H9 (cell line): ENCODE measurements around the gene SGMS2. TPM values are rescaled to one million over a fixed set of nuclear protein-coding genes. Genes with fewer than 3 reads are reported as not detected.

Source experiments
- DNase-seq: peaks from one replicate; pipeline ENCODE4 v3.0.0-alpha.2; 2017
- H2AFZ ChIP-seq: one replicate; pipeline ENCODE4 v1.6.1; 2013; ENCODE audit warnings: mild to moderate bottlenecking, low read length, control low read depth, moderate library complexity
- H2AK5ac ChIP-seq: 2 replicates; pipeline ENCODE4 v1.6.1; 2013; ENCODE audit warnings: low read length, control low read depth, mixed read lengths; ENCODE audit not compliant: insufficient read length
- H2BK120ac ChIP-seq: one replicate; pipeline ENCODE4 v1.6.1; 2013; ENCODE audit warnings: low read depth, mild to moderate bottlenecking, low read length, control low read depth, inconsistent platforms; ENCODE audit not compliant: poor library complexity, severe bottlenecking
- H2BK12ac ChIP-seq: 2 replicates; pipeline ENCODE4 v1.6.1; 2013; ENCODE audit warnings: low read length, control low read depth, mixed read lengths, low read depth; ENCODE audit not compliant: insufficient read length
- H2BK15ac ChIP-seq: 2 replicates; pipeline ENCODE4 v1.6.1; 2013; ENCODE audit warnings: low read depth, low read length, control low read depth
- H2BK20ac ChIP-seq: one replicate; pipeline ENCODE4 v1.6.1; 2013; ENCODE audit warnings: low read depth, mild to moderate bottlenecking, low read length, control low read depth, inconsistent platforms; ENCODE audit not compliant: poor library complexity, severe bottlenecking
- H2BK5ac ChIP-seq: 2 replicates; pipeline ENCODE4 v1.6.1; 2013; ENCODE audit warnings: low read length, control low read depth, mixed read lengths; ENCODE audit not compliant: insufficient read length
- H3K14ac ChIP-seq: 2 replicates; pipeline ENCODE4 v1.6.1; 2013; ENCODE audit warnings: low read length, control low read depth; ENCODE audit not compliant: insufficient read depth
- H3K18ac ChIP-seq: 2 replicates; pipeline ENCODE4 v1.6.1; 2013; ENCODE audit warnings: low read depth, mild to moderate bottlenecking, mixed read lengths, low read length, control low read depth; ENCODE audit not compliant: insufficient read length
- H3K23ac ChIP-seq: 2 replicates; pipeline ENCODE4 v1.6.1; 2013; ENCODE audit warnings: low read length, control low read depth, mixed read lengths, low read depth; ENCODE audit not compliant: insufficient read length
- H3K23me2 ChIP-seq: 2 replicates; pipeline ENCODE4 v1.6.1; 2013; ENCODE audit warnings: low read depth, mild to moderate bottlenecking, mixed read lengths, low read length, control low read depth; ENCODE audit not compliant: insufficient read length, poor library complexity, severe bottlenecking
- H3K27ac ChIP-seq: 2 replicates; pipeline ENCODE4 v1.5.1; 2013; ENCODE audit warnings: low read length, control low read depth, mixed read lengths, low read depth; ENCODE audit not compliant: insufficient read length
- H3K27me3 ChIP-seq: 2 replicates; pipeline ENCODE4 v1.6.1; 2013; ENCODE audit warnings: low read length, control low read depth, inconsistent platforms; ENCODE audit not compliant: insufficient read depth
- H3K4ac ChIP-seq: 2 replicates; pipeline ENCODE4 v1.6.1; 2013; ENCODE audit warnings: low read depth, mild to moderate bottlenecking, control low read depth, inconsistent platforms, low read length, moderate library complexity
- H3K4me1 ChIP-seq: 2 replicates; pipeline ENCODE4 v1.6.1; 2013; ENCODE audit warnings: low read length, control low read depth, inconsistent platforms; ENCODE audit not compliant: insufficient read depth
- H3K4me2 ChIP-seq: 2 replicates; pipeline ENCODE4 v1.6.1; 2013; ENCODE audit warnings: low read length, control low read depth, mixed read lengths; ENCODE audit not compliant: insufficient read length, insufficient read depth
- H3K56ac ChIP-seq: 2 replicates; pipeline ENCODE4 v1.6.1; 2013; ENCODE audit warnings: low read depth, mild to moderate bottlenecking, mixed read lengths, low read length, control low read depth; ENCODE audit not compliant: insufficient read length
- H3K79me1 ChIP-seq: 2 replicates; pipeline ENCODE4 v1.6.1; 2013; ENCODE audit warnings: low read depth, mild to moderate bottlenecking, moderate library complexity, low read length, control low read depth, inconsistent platforms; ENCODE audit not compliant: insufficient read depth, poor library complexity, severe bottlenecking
- H3K79me2 ChIP-seq: 2 replicates; pipeline ENCODE4 v1.6.1; 2013; ENCODE audit warnings: low read length, control low read depth, inconsistent platforms; ENCODE audit not compliant: insufficient read depth
- H3K9ac ChIP-seq: 2 replicates; pipeline ENCODE4 v1.6.1; 2013; ENCODE audit warnings: low read length, control low read depth, mixed read lengths; ENCODE audit not compliant: insufficient read length; ENCODE audit errors: extremely low read depth
- H3K9me3 ChIP-seq: one replicate; pipeline ENCODE4 v1.6.1; 2013; ENCODE audit warnings: low read depth, low read length, inconsistent platforms; ENCODE audit not compliant: control insufficient read depth
- H3T11ph ChIP-seq: one replicate; pipeline ENCODE4 v1.6.1; 2013; ENCODE audit warnings: mild to moderate bottlenecking, low read length, control low read depth, inconsistent platforms
- H4K20me1 ChIP-seq: one replicate; pipeline ENCODE4 v1.6.1; 2013; ENCODE audit not compliant: control insufficient read depth, insufficient read length, insufficient read depth
- H4K5ac ChIP-seq: 2 replicates; pipeline ENCODE4 v1.6.1; 2013; ENCODE audit warnings: low read depth, mild to moderate bottlenecking, mixed read lengths, low read length, control low read depth; ENCODE audit not compliant: insufficient read length
- H4K8ac ChIP-seq: replicated peaks from 2 replicates; pipeline ENCODE4 v1.6.1; 2013; ENCODE audit warnings: low read length, control low read depth, mixed read lengths, low read depth; ENCODE audit not compliant: insufficient read length
- H4K91ac ChIP-seq: 2 replicates; pipeline ENCODE4 v1.6.1; 2013; ENCODE audit warnings: low read depth, mild to moderate bottlenecking, moderate library complexity, mixed read lengths, low read length, control low read depth; ENCODE audit not compliant: insufficient read length
- H3K27ac Mint-ChIP-seq, 3 experiments: 2 replicates in 2 of 3; 3 replicates in 1 of 3; pipeline ENCODE4 v1.8.0; 2020 to 2021; ENCODE audit warnings: mixed read lengths in 3 of 3, mild to moderate bottlenecking in 1 of 3, moderate library complexity in 1 of 3
- H3K27me3 Mint-ChIP-seq: 2 replicates; pipeline ENCODE4 v1.8.0; 2021; ENCODE audit warnings: low read depth, mild to moderate bottlenecking, moderate library complexity, mixed read lengths
- H3K36me3 Mint-ChIP-seq, 3 experiments: 2 replicates in 2 of 3; 3 replicates in 1 of 3; pipeline ENCODE4 v1.8.0; 2020 to 2021; ENCODE audit warnings: low read depth in 3 of 3, mixed read lengths in 3 of 3; ENCODE audit not compliant: insufficient read depth in 1 of 3
- H3K4me1 Mint-ChIP-seq, 2 experiments: 2 replicates each; pipeline ENCODE4 v1.8.0; 2020; ENCODE audit warnings: mixed read lengths in 2 of 2
- H3K4me3 Mint-ChIP-seq, 2 experiments: 2 replicates in 1 of 2; 3 replicates in 1 of 2; pipeline ENCODE4 v1.8.0; 2020 to 2021; ENCODE audit warnings: mild to moderate bottlenecking in 2 of 2, mixed read lengths in 2 of 2, moderate library complexity in 1 of 2
- H3K9me3 Mint-ChIP-seq, 2 experiments: 2 replicates in 1 of 2; 3 replicates in 1 of 2; pipeline ENCODE4 v1.8.0; 2020; ENCODE audit warnings: mild to moderate bottlenecking in 2 of 2, mixed read lengths in 2 of 2, moderate library complexity in 1 of 2
- WGBS: extraction: QIAGEN DNeasy Blood & Tissue Kit; methylation state at CpG from one replicate; pipeline ENCODE4 v1.1.7; 2013; ENCODE audit warnings: missing lambda C conversion rate, low lambda C conversion rate, mixed read lengths; ENCODE audit not compliant: insufficient read length; ENCODE audit errors: extremely low coverage; 5-methylcytosine and 5-hydroxymethylcytosine counted together
- total RNA-seq: library from RNA; stranded (reverse); gene quantifications from 2 replicates; pipeline ENCODE4 v1.2.1, GENCODE V29; 2021
- TF ChIP-seq, protein P1 (sequence below): fragments of 200-600 bp; sonication (generic); conservative IDR thresholded peaks from 3 replicates; pipeline ENCODE4 v1.8.0; 2021; ENCODE audit warnings: antibody characterized with exemption, mild to moderate bottlenecking

The SGMS2 gene
- total RNA-seq, 1 experiment from 2014 or later = 9.7 TPM

DNA sequence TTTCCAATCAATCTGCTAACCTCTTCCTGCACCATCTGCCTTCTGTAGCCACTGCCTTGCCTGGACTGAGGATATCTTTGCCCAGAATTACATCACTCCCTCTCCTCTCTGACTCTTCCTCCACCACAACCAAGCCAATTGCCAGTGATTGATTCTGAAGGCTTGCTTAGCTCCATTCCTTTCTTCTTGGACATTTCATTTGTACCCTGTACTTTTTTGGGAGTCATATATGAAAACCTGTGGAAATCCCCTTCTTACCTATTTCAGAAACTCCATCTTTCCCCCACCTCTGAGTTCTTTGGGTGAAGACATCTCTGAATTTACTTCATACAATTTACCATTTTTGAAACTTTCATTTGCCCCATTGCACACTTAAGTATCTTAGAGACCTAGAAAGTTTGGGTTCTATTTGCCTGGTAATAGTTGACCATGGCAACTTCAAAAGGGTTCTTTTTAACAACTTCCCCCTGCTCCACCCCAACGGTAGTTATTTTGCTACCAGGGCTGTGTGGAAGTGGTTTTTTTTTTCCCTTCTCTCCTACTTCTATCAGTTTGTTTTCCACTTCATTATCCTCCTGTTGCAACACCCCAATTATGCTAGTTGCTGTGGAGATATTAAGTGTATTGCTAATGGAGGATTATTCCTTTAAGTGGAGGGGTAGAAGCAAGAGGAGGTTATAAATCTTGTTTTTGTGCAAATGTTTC lies 14.3 kb downstream of the SGMS2 start:
- H4K91ac ChIP-seq = no peak overlapping the region
- no CpG with 5 or more reads among the region's 1 CpG for WGBS
- H2BK20ac ChIP-seq = no peak overlapping the region
- H3K4me1 ChIP-seq = no peaks in the 10 kb centered on the region
- no peak overlapping the region for H3K4me2 ChIP-seq
- no peaks in the 10 kb centered on the region for H3K27me3 ChIP-seq
- H3K18ac ChIP-seq = no peak overlapping the region
- no peak overlapping the region for H3K27ac ChIP-seq
- no peak overlapping the region for H3K9ac ChIP-seq
- no peak overlapping the region for H2AK5ac ChIP-seq
- Mint-ChIP-seq H3K4me3 (no peak overlapping the region), H3K4me1 (peaks cover 0 to 4% of the 10 kb centered on the region in 2 experiments; a peak in 2 of 4 replicates), H3K36me3 (peaks cover 0 to under 1% (median 0%) of the 10 kb centered on the region in 3 experiments; a peak in 2 of 7 replicates), H3K27me3 (no peaks in the 10 kb centered on the region), H3K9me3 (no peaks in the 10 kb centered on the region), H3K27ac (no peak overlapping the region)
- H3K14ac ChIP-seq = no peak overlapping the region
- H2BK5ac ChIP-seq = no peak overlapping the region
- H3K23ac ChIP-seq = no peak overlapping the region
- H2AFZ ChIP-seq = no peak overlapping the region
- H3K9me3 ChIP-seq = no peaks in the 10 kb centered on the region
- H3K23me2 ChIP-seq = no peaks in the 10 kb centered on the region
- H3K79me2 ChIP-seq = no peaks in the 10 kb centered on the region
- no peak for DNase-seq
- no peak overlapping the region for H2BK120ac ChIP-seq
- H4K20me1 ChIP-seq = no peaks in the 10 kb centered on the region
- no peak overlapping the region for H3T11ph ChIP-seq
- no peak overlapping the region for H4K8ac ChIP-seq
- no peak overlapping the region for H2BK12ac ChIP-seq
- H2BK15ac ChIP-seq = no peak overlapping the region
- no peak overlapping the region for H3K56ac ChIP-seq
- H3K79me1 ChIP-seq = no peaks in the 10 kb centered on the region
- H3K4ac ChIP-seq = no peak overlapping the region
- TF ChIP-seq, protein P1, sequence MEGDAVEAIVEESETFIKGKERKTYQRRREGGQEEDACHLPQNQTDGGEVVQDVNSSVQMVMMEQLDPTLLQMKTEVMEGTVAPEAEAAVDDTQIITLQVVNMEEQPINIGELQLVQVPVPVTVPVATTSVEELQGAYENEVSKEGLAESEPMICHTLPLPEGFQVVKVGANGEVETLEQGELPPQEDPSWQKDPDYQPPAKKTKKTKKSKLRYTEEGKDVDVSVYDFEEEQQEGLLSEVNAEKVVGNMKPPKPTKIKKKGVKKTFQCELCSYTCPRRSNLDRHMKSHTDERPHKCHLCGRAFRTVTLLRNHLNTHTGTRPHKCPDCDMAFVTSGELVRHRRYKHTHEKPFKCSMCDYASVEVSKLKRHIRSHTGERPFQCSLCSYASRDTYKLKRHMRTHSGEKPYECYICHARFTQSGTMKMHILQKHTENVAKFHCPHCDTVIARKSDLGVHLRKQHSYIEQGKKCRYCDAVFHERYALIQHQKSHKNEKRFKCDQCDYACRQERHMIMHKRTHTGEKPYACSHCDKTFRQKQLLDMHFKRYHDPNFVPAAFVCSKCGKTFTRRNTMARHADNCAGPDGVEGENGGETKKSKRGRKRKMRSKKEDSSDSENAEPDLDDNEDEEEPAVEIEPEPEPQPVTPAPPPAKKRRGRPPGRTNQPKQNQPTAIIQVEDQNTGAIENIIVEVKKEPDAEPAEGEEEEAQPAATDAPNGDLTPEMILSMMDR = no peak
- H4K5ac ChIP-seq = no peak overlapping the region
